Renal pelvis (tissue), 12 donors: ENCODE results near the gene INIP. TPM values are rescaled to one million over a fixed set of nuclear protein-coding genes. Genes with fewer than 3 reads are reported as not detected.
A peak's percentile ranks its signal among the peaks of the same experiment; 100 is the strongest.

Experiments
- DNase-seq: peaks from one replicate; pipeline ENCODE4 v3.0.0-alpha.2; 2013
- long read RNA-seq, 16 experiments: transcript quantifications; one replicate each; lab custom pipeline, GENCODE V29; 2026
- polyA plus RNA-seq, 3 donors: library from polyadenylated mRNA; unstranded; fragments of 120-200 nt; gene quantifications; one replicate each; pipeline ENCODE4 v1.2.1, GENCODE V29; 2013; ENCODE audit not compliant: insufficient read length in 3 of 3

INIP gene, protein sequence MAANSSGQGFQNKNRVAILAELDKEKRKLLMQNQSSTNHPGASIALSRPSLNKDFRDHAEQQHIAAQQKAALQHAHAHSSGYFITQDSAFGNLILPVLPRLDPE
- 10 to 100 TPM; 28.1 to 31.0 (median 29.2) TPM for polyA plus RNA-seq
- long read RNA-seq, donor 1, full-length matches to known transcripts = 11 of 11 reads
- long read RNA-seq, donor 1, partial matches to known transcripts = 0 of 11 reads
- long read RNA-seq, donor 1, other reads (novel, unspliced or antisense) = 0 of 11 reads
- long read RNA-seq, donor 2, full-length matches to known transcripts = 14 of 14 reads
- long read RNA-seq, donor 2, partial matches to known transcripts = 0 of 14 reads
- long read RNA-seq, donor 2, other reads (novel, unspliced or antisense) = 0 of 14 reads
- long read RNA-seq, donor 3, full-length matches to known transcripts = 8 of 8 reads
- long read RNA-seq, donor 3, partial matches to known transcripts = 0 of 8 reads
- long read RNA-seq, donor 3, other reads (novel, unspliced or antisense) = 0 of 8 reads
- long read RNA-seq, donor 4, full-length matches to known transcripts = 11 of 11 reads
- long read RNA-seq, donor 4, partial matches to known transcripts = 0 of 11 reads
- long read RNA-seq, donor 4, other reads (novel, unspliced or antisense) = 0 of 11 reads
- long read RNA-seq, donor 5, full-length matches to known transcripts = 5 of 5 reads
- long read RNA-seq, donor 5, partial matches to known transcripts = 0 of 5 reads
- long read RNA-seq, donor 5, other reads (novel, unspliced or antisense) = 0 of 5 reads
- long read RNA-seq, donor 6, full-length matches to known transcripts = 11 of 11 reads
- long read RNA-seq, donor 6, partial matches to known transcripts = 0 of 11 reads
- long read RNA-seq, donor 6, other reads (novel, unspliced or antisense) = 0 of 11 reads
- long read RNA-seq, donor 7, full-length matches to known transcripts = 16 of 51 reads
- long read RNA-seq, donor 7, partial matches to known transcripts = 35 of 51 reads
- long read RNA-seq, donor 7, other reads (novel, unspliced or antisense) = 0 of 51 reads
- long read RNA-seq, donor 8, full-length matches to known transcripts = 5 of 5 reads
- long read RNA-seq, donor 8, partial matches to known transcripts = 0 of 5 reads
- long read RNA-seq, donor 8, other reads (novel, unspliced or antisense) = 0 of 5 reads
- long read RNA-seq, donor 9, full-length matches to known transcripts = 17 of 17 reads
- long read RNA-seq, donor 9, partial matches to known transcripts = 0 of 17 reads
- long read RNA-seq, donor 9, other reads (novel, unspliced or antisense) = 0 of 17 reads
- long read RNA-seq, donor 10, full-length matches to known transcripts = 10 of 10 reads
- long read RNA-seq, donor 10, partial matches to known transcripts = 0 of 10 reads
- long read RNA-seq, donor 10, other reads (novel, unspliced or antisense) = 0 of 10 reads
- long read RNA-seq, donor 11, full-length matches to known transcripts = 12 of 36 reads
- long read RNA-seq, donor 11, partial matches to known transcripts = 24 of 36 reads
- long read RNA-seq, donor 11, other reads (novel, unspliced or antisense) = 0 of 36 reads
- long read RNA-seq, donor 12, full-length matches to known transcripts = 17 of 17 reads
- long read RNA-seq, donor 12, partial matches to known transcripts = 0 of 17 reads
- long read RNA-seq, donor 12, other reads (novel, unspliced or antisense) = 0 of 17 reads
- long read RNA-seq, donor 13, full-length matches to known transcripts = 9 of 9 reads
- long read RNA-seq, donor 13, partial matches to known transcripts = 0 of 9 reads
- long read RNA-seq, donor 13, other reads (novel, unspliced or antisense) = 0 of 9 reads
- long read RNA-seq, donor 14 = 0 reads
- long read RNA-seq, donor 15, full-length matches to known transcripts = 14 of 19 reads
- long read RNA-seq, donor 15, partial matches to known transcripts = 0 of 19 reads
- long read RNA-seq, donor 15, other reads (novel, unspliced or antisense) = 5 of 19 reads
- long read RNA-seq, donor 16, full-length matches to known transcripts = 10 of 10 reads
- long read RNA-seq, donor 16, partial matches to known transcripts = 0 of 10 reads
- long read RNA-seq, donor 16, other reads (novel, unspliced or antisense) = 0 of 10 reads

DNA sequence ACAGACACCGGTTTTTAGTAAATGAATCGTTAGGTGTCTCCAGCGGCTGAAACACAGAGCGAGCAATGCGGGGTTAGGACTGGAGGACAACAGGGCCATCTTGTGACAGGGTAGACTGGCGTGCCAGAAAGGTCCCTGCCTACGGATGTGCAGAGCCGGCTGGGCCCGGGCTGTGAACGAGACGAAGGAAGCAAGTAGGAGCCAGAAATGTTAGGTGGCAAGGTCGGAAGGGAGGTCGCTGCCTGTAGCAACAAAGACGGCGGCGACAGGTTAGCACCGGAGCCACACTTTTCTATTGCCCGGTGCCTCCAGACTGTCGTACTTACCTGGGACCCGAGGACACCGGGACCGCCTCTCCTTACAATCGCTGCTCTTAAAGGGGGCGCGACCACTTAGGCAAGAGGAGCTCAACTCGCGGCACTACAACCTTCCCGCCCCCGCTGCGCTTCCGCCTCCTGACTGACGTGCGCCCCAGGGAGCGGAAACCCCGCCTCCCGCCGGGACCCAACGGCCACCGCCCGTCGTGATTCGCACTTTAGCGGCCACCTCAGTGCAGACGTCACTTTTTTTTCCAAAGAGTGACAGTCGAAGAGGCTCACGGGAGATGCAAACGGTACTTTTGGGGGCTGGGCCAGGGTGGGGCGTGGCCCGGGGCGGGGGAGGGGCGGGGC is at the start of gene INIP:
TSS of gene INIP (minus strand) at position 457 of the 671 bp plus-strand sequence. CDS start 1,632 bp downstream, outside the sequence.
- DNase-seq = peak; percentile 98

DNA sequence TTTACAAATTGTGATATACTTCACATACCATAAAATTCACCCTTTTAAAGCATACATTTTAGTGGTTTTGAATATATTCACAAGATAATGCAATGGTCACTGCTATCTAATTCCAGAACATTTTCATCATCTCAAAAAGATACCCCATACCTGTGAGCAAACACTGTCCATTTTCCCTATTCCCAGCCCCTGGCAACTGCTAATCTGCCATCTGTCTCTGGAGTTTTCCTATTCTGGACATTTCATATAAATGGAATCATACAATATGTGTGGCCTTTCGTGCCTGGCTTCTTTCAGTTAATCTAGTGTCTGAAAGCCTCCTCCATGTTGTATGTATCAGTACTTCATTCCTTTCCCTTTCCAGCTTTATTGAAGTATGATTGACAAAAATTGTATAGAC is 47.4 kb upstream of the INIP start:
- no peak for DNase-seq

DNA sequence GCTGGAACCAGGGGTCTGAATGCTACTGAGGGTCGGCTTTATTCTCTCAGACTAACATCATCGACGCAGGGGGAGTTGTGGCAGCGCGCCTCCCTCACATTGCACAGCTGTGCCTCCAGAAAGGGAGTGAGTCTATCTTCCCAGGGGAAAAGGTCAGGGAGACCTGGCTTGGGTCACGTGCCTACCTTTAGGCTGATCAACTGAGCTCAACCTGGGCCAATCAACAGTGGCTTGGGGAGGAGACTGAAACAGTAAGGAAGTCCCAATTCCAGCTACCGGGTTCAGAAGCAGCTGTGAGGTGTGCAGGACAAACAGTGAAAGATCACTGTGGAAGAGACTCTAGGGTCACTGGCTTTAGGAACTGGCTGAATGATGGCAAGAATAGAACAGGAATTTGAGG is 46.9 kb upstream of the INIP start:
- DNase-seq = no peak

DNA sequence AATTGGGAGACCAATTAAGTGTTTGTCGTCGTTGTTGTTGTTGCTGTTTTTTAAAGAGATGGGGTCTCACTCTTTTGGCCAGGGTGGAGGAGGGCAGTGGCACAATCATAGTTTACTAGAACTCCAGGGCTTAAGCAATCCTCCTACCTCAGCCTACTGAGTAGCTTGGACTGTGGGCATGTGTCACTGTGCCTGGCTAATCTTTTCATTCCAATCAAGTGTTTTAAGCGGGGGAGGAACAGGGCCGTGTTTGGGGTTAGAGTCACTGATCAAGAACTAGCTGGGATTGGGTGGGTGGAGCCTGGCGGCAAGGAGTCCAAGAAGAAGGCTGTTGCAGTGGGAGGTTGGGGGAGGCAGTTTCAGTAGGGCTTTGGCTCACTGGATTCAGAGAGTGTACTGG is 46.4 kb upstream of the INIP start:
- no peak for DNase-seq

DNA sequence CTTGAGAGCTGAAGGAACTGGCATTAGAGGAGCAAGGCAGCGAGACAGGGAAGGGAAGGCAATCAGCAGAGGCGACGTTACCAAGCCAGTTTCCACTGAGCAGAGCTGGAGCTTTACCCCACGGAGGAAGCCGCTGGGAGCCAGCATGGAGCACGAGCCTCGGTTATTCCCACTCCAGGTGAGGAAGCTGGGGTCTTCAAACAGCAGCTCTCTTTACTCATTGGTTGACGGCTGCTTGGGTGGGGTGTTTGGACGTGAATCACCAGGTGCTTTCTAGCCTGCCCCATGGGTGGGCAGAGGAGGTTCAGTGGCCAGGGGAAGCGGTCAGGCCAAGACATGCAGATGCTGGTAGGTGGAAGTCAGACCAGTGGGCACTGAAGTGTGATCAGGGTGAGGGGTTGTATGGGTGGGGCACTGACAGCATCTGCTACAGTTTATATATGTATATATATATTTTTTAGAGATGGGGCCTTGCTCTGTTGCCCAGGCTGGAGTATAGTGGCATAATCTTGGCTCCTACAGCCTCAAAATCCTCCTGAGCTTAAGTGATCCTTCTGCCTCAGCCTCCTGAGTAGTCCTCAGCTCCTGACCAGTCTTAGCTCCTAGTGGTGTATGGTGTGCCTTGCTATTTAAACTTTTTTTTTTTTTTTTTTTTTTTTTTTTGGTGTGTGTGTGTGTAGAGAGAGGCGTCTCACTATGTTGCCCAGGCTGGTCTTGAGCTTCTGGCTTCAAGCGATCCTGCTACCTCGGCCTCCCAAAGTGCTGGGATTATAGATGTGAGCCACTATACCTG is 45.0 kb upstream of the INIP start:
- DNase-seq = no peak

DNA sequence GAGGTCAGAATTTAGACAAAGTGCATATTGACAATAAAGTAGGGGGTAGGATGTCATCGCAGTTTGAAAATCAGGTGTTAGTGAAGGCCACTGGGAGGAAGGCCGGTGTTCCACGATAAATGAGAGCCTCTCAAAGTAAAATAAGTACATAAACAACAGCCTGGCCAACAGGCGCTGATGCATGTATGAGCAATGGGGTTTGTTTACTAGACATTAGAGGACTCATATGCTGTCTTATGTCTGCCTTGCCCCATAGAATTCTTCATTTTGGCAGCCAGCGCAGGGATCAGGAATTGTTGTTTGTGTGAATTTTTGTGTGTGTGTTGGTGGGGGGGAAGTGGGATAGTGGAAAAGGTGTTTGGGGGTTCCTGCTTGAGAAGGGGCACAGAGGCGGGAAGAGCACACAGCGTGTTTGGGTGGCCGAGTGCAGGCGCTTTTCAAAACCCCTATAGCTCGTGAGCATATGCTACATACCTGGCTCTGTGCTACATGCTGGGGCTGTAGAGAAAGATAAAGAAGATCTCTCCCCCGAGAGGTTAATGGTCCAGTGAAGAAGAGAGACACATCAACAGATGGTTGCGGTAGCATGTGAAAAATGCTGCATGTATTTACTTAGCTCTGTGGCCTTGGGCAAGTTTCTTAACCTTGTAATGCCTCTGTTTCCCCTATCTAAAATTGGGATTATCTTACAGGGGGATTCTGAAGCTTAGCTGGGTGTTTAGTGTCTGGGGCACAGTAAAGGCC is 44.2 kb upstream of the INIP start:
- no peak for DNase-seq

DNA sequence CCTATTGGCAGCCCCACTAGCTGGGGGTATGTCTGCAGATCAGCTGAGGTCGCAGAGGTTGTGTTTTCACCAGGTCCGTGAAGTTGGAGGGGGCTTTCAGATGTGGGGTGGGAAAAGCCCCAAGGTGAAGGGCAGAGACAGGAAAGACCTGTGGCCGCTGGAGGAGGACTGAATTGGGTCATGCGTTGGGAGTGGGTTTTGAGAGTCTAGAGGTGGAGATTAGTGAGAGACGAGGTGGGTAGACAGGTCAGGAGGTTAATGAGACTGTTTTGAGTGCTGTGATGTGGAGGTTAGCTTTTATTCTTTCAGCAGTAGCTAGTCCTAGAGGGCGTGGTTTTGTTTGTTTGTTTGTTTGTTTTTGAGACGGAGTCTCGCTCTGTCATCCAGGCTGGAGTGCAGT is 42.9 kb upstream of the INIP start:
- no peak for DNase-seq

DNA sequence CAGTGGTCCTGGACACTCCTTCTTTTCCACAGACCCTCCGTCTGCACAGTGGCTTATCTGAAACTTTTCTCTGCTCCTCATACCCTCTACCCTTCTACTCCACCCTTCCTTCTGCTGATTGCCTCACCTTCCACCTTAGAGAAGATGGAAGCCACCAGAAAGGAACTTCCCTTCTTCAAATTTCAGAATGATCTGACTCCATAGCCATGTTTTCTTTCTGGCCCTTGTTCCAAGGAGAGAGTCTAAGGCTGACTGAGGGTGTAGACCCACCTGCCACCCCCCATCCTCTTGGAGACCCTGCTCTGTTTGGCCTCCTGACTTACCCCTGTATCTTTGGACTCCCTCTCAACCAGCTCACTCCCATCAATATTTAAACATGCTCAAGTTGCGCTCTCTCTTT is 40.0 kb upstream of the INIP start:
- no peak for DNase-seq

DNA sequence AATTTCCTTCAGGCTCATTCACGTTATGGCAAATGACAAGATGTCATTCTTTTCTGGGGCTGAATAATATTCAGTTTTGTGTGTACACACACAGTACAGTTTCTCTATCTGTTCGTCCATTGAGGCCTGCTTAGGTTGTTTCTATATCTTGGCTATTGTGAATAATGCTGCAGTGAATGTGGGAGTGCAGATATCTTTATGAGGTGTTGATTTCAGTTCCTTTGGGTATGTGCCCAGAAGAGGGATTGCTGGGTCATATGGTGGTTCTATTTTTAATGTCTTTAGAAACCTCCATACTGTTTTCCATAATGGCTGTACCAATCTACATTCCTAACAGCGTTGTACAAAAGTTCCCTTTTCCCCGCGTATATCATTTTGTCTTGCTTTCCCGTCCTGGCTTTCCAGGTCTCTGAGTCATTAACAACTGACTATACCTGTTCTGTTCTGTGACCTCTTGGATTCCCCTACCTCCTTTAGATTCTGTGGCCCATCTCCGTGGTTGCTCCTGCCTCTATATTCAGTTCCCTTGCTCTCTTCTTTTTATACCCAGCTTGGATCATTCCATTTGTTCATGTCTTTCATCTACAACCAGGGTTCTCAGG is 39.5 kb upstream of the INIP start:
- DNase-seq = no peak

DNA sequence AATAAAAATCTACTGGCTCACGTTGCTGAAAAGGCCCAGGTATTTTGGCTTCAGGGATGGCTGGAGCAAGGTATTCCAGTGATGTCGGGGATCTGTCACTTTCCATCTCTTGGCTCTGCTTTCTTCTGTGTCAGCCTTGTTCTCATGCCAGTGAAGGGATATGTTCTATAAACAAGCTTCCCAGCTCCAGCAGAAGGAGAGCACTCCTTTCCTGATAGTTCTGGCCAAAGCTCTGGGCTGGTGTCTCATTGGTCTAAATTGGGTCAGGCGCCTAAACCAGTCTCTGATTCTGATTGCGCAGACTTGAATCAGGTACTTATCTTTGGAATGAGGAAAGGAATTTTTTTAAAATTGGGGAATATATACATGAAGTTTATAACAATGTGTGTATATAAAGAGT is 37.8 kb upstream of the INIP start:
- no peak for DNase-seq

DNA sequence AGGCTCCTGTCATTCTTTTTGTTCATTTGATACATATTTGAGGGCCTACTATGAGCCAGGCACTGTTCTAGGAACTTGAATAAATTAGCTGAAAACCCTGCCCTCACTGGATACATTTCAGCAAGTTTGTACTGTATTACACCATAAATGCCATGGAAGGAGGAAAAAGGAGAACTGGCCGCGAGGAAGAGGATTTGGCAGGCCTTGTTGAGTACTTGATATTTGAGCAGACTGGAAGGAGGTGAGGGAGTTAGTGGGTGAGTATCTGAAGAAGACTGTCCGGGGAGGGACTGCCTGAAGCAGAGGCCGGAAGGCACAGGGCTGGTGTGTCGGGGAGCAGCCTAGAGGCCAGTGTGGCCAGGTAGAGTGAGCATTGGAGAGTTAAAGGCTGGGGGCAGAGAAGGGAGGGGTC is 37.1 kb upstream of the INIP start:
- DNase-seq = no peak

DNA sequence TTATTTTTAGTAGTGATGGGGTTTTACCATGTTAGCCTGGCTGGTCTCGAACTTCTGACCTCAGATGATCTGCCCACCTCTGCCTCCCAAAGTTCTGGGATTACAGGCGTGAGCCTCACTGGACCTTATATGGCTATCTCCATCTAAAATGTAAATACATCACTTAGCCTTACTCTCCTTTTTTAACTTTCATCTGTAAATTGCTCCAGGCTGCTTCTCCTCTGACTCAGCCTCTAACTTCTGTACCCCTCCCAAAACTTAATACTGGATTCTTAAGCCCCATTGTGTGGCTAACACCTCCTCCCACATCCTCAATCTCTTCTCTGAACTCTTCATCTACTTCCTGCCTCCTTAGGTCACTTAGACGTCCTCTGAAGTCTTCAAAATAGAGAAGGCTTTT is 36.7 kb upstream of the INIP start:
- no peak for DNase-seq

DNA sequence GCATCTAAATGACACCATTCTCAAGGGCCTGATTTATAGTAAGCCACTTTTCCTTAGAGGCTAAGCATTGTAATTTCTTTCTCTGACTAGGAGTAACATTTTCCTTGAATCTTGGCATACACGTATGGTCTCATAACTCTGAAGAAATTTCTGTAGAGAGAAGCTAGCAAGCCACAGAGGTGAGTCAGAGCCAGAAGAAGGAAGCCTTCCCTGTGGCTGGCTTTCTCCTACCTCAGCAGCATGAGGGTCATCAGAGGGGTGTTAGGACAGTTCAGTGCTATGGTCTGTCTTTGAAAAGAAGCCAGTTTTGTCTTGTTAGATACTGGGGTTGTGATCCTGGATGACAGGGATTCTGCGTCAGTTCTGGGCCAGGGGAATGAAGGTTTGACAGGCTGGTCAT is 35.8 kb upstream of the INIP start:
- no peak for DNase-seq

DNA sequence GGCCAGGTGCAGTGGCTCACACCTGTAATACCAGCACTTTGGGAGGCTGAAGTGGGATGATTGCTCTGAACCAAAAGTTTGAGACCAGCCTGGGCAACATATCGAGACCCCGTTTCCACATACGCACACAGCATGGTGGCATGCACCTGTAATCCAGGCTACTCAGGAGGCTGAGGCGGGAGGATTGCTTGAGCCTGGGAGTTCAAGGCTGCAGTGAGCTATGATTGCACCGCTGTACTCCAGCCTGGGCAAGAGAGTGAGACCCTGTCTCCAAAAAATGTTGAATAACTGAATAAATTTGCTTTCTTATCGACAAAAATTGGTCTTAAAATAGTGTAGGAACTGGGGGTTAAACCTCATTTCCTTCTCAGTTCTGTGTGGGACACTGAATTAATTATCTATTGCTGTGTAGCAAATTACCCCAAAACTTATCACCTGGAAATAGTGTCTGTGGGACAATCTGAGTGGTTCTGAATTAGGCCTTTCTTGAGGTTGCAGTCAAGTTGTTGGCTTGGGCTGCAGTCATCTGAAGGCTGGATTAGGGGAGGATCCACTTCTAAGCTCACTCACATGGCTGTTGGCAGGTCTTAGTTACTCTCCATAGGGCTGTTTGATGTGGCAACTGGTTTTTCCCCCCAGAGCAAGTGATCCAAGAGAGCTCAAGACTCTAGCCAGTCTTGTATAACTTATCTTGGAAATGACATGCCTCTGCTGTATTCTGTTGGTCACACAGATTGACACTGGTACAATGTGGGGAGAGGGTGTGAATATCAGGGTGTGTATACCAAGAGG is 34.6 kb upstream of the INIP start:
- DNase-seq = no peak

DNA sequence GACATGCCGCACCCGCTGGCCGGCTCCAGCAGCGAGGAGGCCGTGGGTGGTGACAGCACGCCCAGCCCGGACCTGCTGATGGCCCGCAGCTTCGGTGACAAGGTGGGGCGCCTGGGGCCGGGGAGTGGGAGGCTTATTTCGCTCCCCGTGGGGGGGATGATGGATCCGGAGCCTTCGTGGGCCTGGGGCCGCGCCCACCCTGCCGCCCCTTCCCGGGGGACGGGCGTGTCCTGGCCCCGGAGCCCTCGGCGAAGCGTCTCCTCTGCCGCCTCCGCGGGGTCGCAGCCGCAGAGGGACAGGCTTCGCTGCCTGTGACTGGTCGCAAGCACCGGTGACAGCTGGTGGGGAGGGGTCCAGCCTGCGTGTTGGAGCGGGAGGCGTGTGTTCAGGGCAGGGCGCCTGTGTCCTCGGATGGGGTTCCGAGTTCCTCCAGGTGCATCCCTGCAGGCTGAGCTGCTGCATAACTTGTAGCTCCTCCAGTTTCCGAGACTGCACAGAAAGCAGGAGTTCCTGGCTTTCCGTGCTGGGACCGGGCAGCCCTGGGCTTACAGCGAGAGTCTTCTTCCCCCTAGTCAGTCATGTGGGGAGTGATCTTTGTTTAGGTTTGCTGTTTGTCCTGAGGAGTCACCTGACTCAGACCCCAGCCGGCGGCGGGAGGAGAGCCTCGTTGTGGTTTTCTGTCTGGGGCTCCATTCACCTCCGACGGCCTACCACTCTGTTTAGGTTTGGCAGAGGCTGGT is 33.3 kb upstream of the INIP start:
- no peak for DNase-seq

DNA sequence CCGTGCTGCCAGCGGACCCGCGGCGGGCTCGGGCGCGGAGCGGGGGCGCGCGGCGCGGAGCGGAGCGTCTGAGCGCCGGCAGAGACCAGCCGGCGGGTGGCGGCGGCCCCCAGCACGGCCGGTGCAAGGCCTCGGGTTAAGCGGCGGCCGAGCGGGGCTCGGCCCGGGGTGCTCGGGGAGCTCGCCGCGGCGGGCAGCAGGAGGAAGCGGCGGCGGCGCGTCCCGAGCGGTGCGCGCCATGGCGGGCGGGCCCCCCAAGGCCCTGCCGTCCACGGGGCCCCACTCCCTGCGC is 32.8 kb upstream of the INIP start:
- DNase-seq = no peak
